ENCODE measurements around the gene SMTNL2. TPM values are rescaled to one million over a fixed set of nuclear protein-coding genes. Genes with fewer than 3 reads are reported as not detected.
"Not testable (repeated sequence)": the region's sequence is repeated elsewhere in the genome, so short reads cannot be mapped to it uniquely, and the experiment has no call there.

SMTNL2 gene
- polyA plus RNA-seq, 4 donors: 55.0 to 66.4 (median 60.5) TPM

DNA sequence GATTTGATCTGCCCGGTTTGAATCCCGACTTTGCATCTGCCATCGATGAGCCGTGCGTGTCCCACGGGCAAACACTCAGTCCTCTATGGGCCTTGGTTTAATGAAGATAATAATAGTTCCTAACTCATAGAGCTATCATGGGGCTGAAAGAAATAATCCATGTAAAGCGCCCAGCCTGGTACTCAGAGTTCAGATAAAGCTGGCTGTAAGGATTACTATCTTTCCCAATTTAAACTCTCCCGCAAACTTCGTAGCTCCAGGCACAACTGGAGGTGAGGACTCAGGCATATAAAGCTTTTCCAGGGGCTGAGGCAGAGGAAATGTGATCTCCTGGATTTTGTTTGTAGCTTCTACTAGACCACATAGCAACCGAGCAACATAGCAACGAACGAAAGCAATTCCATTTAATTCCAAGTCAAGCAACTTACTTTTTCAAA, 40.9 kb downstream of the SMTNL2 start:
- DNase-seq (ENCODE audit: low read depth in 4 of 4, low spot score in 3 of 4): peak in 1 of 4 donors; percentile 57

DNA sequence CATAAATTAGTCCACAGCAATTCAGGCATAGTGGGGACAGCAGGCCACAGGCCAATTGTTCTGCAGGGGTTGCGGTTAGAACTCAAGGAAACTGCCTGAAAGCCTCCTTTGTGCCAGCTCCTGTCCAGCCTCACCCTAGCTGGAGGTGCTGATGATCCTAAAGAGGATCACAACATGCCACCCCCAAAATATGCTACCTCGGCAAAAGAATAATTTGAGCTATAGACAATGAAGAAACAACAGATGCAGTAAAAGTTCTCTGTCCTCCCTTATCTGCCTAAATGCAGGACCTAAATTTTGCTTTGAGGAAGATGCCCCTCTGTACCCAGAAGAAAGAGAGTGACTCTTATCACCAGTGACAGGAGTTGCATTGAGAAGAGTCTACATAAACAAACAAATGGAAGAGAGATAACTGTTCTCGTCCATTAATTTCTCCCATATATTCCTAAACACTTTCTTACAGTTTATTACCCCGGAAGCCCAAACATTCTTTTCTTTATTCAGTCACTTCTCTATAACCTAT, 42.5 kb downstream of the SMTNL2 start:
- no peak for DNase-seq (ENCODE audit: low read depth in 4 of 4, low spot score in 3 of 4)

DNA sequence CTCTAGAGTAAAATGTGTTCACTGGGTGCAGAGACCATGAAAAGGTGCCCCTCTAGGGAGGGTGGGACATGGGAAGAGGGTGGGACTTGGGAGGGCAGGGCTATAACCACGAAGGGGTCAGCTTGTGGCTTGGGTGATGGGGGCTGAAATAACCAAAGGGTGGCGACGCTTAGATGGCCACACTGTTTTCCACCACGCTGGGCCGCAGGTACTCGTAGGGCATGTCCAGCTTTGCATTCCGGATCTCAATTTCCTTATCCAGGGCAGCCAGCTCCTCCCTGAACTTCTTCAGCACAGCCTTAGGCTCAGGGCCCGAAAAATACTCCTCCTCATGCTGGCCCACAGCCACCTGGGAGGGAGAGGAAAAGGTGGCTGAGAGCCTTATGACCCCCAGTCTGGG, 47.1 kb downstream of the SMTNL2 start:
- no peak for DNase-seq (ENCODE audit: low read depth in 4 of 4, low spot score in 3 of 4)

DNA sequence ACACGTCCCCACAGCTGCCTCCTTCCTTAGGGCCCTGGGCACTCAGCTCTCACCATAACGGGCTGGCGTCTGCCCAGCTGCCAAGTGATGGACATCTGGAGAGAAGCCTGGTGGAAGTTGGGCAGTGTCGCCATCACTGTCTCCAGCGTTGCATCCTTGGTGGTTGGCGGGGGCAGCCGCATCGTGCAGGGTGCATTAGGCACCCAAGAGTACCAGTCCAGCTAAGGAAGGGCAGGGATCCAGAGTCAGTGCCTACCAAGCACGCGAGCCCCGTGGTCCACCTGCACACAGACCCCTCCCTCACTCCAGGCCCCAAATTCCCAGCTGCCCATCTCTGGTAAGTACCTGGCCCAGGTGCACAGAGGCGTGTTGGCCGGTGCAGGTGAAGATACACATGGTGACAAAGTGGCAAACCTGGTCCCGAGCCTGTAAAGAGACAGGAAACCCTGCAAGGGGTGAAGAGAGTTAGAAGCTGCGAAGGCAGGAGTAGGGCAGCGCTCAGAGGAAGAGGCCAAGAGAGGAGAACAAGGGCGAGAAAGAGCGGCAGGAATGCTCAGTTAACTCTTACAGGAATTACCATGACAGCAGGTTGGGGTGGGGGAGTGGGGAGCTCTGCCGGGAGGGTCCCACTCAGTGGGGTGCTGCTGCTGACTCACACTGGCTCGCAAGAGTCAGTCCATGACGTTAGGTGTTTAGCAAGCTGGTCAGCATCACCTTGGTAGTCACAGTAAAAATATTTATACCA, 47.7 kb downstream of the SMTNL2 start:
- no peak for DNase-seq (ENCODE audit: low read depth in 4 of 4, low spot score in 3 of 4)

DNA sequence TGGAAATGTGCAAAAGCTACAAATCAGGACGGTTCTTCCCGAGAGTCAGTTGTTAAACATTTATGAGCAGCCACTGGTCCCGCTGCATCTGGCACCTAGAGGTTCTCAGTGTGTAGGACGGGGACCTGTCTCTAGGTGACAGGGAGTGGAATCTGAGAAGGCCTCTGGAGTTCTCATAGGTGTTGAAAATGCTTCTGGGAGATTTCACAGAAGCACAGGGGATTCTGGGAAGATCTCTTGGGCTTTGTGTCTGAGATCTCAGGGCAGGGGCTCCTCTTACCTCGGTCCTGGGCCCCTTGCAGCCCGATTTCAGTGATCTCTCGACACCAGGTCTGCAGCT, 48.2 kb downstream of the SMTNL2 start:
- no peak for DNase-seq (ENCODE audit: low read depth in 4 of 4, low spot score in 3 of 4)

DNA sequence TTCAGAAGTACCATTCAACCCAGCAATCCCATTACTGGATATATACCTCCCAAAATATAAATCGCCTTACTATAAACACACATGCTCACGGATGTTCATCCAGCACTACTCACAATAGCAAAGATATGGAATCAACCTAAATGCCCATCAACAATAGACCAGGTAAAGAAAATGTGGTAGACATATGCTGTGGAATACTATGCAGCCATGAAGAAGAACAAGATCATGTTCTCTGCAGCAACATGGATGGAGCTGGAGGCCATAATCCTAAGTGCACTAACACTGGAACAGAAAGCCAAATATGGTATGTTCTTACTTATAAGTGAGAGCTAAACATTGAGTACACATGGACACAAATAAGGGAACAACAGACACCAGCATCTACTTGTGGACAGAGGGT, 49.3 kb downstream of the SMTNL2 start:
- DNase-seq (ENCODE audit: low read depth in 4 of 4, low spot score in 3 of 4): no peak

DNA sequence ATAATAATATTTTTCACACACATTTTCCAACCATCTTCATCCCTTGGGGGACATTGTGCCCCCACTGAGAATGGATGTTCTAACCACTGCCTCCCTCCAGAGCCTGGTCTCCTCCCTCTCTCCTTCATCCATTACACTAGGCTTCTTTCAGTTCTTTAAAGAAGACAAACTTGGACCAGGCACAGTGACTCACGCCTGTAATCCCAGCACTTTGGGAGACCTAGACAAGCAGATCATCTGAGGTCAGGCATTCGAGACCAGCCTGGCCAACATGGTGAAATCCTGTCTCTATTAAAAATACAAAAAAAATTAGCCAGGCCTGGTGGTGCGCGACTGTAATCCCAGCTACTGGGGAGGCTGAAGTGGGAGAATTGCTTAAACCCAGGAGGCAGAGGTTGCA, 50.6 kb downstream of the SMTNL2 start:
- DNase-seq (ENCODE audit: low read depth in 4 of 4, low spot score in 3 of 4): no peak

DNA sequence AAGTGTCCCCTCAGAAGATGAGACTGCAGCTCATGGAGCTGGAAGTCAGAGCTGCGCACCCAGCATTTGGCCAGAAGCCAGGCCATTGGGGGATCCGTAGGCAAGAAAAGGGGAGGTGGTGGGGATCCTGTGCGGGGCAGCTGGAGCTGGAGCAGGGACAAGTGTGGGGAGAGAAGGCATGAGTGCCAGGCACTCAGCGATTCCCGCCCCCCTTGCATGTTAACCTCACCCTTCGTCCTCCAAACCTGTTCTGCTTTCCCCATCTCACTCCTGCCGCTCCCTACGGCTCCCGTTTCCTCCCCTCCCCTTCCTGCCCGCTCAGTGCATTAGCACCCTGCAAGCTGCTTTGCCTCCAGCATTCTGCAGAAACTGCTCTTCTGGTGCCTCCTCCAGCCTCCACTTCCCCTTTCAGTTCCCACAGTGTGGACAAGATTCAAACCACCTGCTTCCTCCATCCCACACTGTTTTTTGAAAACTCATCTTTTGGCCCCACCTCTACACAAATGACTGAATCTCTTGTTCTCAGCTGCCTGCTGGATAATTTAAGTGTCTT, 51.6 kb downstream of the SMTNL2 start:
- DNase-seq (ENCODE audit: low read depth in 4 of 4, low spot score in 3 of 4): no peak

DNA sequence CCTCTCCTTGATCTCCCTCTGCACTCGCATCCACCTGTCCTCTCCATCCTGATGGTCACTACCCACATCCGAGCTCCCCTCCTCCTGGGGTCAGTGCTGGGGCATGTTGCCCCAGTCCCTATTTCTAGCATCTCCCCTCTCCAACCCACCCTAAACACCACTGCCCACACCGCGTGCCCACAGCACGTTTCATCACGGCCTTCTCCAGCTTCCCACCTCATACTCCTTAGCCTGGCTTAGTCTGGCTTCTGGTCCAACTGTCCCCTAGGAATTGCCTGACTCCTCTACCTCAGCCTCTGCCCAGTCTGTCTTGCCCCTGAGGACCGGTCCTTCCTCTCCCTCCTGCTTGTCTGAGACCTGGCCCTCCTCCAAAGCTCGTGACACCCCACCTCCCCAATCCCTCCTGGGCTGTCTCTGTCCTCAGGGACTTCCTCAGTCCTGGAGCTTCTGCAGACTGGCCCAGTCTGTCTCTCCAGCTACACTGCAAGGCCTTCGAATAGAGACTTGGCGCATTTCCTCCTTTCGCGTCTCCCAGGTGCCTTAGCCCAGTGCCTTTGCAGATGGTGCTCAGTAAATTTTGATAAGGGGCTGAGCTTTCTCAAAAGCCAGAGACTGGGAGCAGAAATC, 52.3 kb downstream of the SMTNL2 start:
- DNase-seq (ENCODE audit: low read depth in 4 of 4, low spot score in 3 of 4): no peak

DNA sequence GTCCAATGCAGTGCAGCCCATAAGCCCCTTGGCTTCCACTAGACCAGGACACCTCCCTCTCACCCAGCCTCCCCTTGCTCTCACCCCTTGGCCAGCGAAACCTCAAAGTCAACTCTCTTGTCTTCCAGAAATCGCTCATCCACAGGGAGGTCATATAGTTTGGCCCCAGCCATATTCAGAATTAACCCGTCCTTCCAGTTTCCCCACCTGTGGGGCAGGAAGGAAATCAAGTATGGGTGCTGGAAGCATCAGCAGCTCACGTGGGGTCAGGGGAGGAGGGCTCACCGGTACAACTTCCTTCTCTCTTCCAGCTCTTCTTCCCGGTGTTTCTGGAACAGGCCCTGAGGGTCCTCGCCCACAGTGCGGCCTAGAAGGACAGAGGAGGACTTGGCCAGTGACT, 54.4 kb downstream of the SMTNL2 start:
- DNase-seq (ENCODE audit: low read depth in 4 of 4, low spot score in 3 of 4): not testable (repeated sequence)

DNA sequence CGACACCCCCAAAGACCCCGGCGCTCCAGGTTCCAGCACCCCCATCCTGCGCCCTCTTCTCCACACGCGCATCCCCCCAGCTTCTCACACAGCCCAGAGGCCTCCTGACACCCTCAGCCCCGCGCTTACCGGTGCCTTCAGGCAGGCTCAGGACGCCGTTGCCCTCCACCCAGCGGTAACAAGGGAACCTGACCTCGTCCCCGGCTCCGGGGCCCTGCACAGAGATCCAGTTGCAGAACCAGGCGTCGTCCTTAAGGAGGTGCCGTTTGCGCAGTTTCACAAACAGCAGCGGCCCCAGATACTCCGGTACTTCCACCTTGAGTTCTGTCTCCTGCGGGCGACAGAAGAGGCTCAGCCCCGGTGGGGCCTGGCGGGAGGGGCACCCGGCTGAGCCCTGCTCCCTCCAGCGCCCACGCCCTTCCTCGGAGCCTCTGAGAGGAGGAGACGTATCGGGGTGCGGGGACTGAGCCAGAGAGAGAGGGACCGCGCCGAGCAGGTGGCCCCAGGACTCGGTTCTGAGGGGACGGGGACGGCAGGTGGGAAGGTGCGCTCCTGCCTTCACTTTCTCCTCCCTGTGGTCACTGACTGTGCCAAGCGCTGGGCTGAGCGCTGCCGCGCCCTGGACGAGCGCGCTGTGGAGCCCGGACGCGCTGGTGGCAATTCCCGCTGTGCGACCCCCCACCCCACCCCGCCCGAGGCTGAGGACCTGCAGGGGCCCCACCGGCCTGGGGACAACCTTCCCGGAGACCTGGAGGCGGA, 55.2 kb downstream of the SMTNL2 start:
- not testable (repeated sequence) for DNase-seq (ENCODE audit: low read depth in 4 of 4, low spot score in 3 of 4)

DNA sequence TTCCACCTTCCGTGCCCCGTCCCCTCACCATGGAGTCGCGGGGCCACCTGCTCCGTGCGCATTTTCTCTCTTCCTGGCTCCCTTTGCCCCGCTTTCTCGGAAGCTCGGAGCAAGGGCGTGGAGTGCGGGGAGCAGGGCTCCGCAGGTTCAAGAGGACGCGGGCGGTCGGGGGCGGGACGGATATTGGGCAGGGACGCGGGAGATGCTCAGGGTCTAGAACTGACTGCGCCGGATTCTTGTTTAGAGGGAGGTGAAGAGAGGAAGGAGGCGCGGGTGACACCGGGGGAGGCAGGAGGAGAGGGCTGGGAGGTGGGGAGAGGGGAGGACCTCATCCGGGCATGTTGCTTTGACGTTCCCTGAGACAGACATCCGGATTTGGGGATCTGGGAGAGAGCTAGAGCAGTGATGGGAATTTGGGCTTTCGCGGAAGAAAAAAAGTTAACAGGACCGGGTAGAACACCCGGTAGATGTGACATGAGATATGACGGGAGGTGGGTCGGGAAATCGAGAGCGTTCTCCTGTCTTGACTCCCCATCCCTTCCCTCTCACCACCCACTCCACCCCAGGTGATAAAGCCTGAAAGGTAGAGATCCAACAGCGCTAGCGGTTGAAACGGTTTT, 56.4 kb downstream of the SMTNL2 start:
- not testable (repeated sequence) for DNase-seq (ENCODE audit: low read depth in 4 of 4, low spot score in 3 of 4)

DNA sequence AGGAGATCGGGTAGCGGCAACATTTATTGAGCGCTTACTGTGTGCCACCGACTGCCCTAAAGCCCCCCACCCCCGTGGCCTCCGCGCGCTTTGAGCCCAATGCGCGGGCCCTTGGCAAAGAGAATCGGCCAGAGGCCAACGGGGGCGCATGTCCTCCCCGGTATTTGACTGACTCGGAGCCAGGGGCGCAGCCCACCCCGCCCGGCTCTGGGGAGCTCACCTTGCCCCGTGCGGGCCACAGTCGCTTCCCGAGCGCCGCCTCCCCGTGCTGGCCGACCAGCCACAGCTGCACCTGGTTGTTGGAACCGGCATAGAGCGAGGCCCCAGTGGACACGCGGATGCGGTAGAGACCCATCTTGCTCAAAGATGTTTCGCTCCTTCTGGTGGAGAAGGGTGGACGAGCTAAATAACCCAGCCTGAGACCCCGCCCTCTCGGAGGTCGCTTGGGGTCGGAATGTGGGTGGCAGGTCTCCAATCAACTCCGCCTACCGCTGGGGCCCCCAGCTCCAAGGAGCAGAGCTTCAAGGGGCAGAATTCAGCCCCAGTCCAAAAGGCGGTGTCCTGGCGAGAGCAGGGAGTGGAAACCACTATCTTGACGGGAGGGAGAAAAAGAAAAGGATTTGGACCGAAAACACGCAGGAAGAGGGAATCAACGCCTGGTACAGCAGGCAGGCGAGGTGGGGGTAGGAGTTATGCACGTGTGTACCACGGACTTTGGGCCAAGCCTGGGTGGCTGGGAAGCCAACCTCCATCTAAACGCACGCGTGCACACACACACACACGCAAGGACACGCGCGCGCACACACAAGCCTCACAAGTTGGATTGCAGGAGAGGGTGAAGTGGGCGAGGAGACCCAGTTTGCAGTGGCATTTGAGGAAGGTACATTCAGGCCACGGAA, 57.2 kb downstream of the SMTNL2 start, which contains the start of gene ALOX15:
ALOX15 (minus strand) TSS at position 382 of the 899 bp plus-strand sequence; CDS start at position 355, 27 bp downstream.
- DNase-seq (ENCODE audit: low read depth in 4 of 4, low spot score in 3 of 4): no peak

DNA sequence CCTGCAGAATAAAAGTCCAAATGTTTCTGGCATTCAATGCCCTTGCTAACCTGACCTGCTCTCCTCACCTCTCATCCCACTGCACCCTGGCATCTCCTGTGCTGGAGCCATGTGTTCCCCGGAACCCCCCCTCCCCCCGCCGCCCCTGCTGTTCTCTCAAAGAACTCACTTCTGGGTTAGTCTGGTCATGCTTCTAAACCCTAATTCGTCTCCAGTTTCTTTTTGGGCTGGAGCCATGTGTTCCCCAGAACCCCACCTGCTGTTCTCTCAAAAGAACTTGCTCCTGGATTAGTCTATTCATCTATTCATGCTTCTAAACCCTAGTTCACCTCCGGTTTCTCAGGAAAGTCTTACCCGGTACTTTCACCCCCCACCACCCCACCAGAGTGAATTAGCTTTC, 58.0 kb downstream of the SMTNL2 start:
- no peak for DNase-seq (ENCODE audit: low read depth in 4 of 4, low spot score in 3 of 4)

DNA sequence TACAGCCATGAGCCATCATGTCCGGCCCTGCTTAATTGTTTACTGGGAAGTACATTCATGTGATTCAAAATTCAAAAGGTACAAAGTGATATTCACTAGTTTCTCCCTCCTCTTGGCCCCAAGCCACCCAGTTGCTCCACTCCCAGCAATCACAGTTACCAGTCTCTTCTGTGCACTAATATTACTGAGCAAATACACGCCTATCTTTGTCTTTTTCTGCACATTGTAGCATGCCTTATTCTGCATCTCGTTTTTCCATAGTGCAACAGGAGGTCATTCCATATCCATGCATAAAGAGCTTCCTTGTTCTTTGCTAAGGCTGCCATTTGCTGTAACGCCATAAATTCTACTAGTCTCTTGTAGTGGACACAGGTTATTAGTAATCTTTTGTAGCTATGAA, 59.3 kb downstream of the SMTNL2 start:
- no peak for DNase-seq (ENCODE audit: low read depth in 4 of 4, low spot score in 3 of 4)

DNA sequence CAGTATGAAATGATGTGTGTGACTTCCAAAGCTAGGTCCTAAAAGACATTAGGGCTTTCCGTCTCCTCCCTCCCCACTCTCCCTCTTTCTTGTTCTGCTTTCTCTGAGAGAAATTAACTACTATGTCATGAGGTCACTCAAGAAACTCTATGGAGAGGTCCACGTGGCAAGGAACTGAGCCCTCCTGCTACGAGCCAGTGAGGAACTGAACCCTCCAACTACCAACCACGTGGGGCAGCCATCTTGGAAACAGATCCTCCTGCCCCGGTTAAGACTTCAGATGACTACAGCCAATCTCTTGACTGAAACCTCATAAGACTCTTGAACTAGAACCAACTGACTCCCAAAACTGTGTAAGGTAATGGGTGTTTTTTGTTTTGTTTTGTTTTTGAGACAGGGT, 61.3 kb downstream of the SMTNL2 start:
- DNase-seq (ENCODE audit: low read depth in 4 of 4, low spot score in 3 of 4): no peak

DNA sequence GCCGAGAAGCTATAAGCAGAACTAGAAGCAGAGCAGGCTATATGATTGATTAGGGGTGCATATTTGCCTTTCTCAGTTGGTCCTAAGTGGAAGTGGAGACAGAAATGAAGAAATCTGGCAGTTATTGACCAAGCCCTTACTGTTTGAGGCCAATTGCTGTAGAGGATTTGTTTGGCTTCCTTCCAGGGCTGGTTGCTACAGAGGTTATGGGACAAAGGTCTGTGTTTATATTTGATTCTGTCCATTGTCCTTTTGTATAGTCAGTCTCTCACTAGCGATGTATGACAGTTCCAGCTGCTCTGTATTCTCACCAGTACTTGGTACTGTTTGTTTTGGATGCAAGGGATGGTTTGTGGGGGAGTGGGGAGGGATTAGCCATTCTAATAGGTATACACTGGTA, 64.4 kb downstream of the SMTNL2 start:
- DNase-seq (ENCODE audit: low read depth in 4 of 4, low spot score in 3 of 4): no peak

DNA sequence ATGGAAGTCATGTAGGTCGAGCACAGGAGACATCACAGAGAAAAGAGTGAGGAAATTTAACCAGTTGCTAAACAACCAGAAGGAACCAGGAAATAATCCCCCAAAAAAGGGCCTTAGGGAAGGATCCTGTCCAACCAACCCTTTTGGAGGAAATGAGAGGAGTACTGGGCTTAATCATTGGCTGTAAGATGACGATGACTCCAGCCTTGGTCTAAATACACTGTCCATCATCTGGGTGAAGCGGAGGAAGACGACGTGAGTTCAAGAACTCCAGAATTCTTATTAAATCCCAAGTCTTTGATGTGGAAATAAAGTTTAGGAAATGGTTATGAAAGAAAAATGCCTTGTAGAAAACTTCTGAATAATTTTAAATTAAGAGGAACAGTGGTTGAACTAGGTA, 68.7 kb downstream of the SMTNL2 start:
- DNase-seq (ENCODE audit: low read depth in 4 of 4, low spot score in 3 of 4): no peak

DNA sequence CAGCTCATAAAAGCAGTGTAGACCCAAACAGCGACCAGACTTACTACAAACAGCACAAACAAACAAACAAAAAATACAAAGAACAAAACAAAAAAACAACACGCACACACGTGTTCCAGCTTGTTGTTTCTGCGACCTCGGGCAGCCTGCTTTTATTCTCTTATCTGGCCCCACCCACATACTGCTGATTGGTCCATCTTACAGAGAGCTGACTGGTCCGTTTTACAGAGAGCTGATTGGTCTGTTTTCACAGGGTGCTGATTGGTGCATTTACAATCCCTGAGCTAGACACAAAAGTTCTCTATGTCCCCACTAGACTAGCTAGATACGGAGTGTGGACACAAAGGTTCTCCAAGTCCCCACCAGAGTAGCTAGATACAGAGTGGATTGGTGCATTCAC, 71.6 kb downstream of the SMTNL2 start:
- DNase-seq (ENCODE audit: low read depth in 4 of 4, low spot score in 3 of 4): not testable (repeated sequence)

DNA sequence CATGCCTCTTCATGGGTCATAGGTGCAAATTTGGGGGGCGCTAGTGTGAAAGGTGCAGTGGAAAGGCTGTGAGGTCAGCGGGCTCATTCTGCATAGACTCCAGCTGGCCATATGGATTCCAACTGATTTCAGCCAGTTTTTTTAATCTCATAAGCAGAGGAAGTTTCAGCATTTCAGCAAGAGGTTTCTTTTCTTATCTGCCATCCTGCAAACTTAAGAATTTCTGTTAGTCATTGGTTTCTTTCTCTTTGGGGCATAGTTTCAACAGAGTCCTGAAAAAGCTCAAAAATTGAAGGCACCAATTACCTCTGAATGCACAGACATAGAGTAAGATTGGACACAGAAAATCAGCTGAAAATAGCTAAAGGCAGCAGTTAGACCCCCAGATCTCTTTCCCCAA, 73.3 kb downstream of the SMTNL2 start:
- DNase-seq (ENCODE audit: low read depth in 4 of 4, low spot score in 3 of 4): no peak

All from right renal pelvis (tissue), 4 donors.